ENCODE results near the gene APBA1. TPM values are rescaled to one million over a fixed set of nuclear protein-coding genes. Genes with fewer than 3 reads are reported as not detected.

Gene APBA1
- total and polyA plus RNA-seq, 2 donors (not counting 3 experiments of a cell fraction or from before 2014, with no cell fraction given): 6.1 to 11.3 TPM

DNA sequence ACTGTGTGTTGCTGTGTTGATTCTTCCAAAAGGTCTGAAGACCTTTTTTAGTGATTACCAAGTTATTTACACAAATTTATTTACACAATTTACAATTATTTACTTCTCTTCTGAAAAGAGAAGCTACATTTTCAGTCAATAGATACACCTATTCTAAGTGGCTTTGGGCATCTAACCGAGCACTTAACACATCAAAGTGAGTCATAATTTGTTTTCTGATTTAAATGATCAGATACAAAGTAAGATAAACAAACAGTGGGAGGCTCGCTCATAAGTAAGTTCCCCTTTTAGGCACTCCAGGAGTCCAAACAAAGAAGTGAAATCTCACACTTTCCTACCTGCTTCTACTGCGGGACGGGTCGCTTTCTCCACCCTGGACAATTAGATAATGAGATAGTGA is 90.2 kb downstream of the APBA1 start:
- no peak overlapping the region for H3K4me3 ChIP-seq (replicated peaks in 1 of 3; ENCODE audit: insufficient read depth in 1 of 3, low read depth in 1 of 3, low read length in 3 of 3)
- no peaks in the 10 kb centered on the region for H3K36me3 ChIP-seq (ENCODE audit: control insufficient read depth in 2 of 2, extremely low read depth in 1 of 2, insufficient read depth in 2 of 2, low read length in 2 of 2)
- no peaks in the 10 kb centered on the region for H3K9me3 ChIP-seq (replicated peaks; ENCODE audit: control insufficient read depth, insufficient read depth, low read length)
- peak overlapping the region; percentile 41 for H3K27ac ChIP-seq (ENCODE audit: insufficient read depth, low read depth, low read length)
- POLR2A ChIA-PET: no interaction called here
- TF ChIP-seq, protein P1, sequence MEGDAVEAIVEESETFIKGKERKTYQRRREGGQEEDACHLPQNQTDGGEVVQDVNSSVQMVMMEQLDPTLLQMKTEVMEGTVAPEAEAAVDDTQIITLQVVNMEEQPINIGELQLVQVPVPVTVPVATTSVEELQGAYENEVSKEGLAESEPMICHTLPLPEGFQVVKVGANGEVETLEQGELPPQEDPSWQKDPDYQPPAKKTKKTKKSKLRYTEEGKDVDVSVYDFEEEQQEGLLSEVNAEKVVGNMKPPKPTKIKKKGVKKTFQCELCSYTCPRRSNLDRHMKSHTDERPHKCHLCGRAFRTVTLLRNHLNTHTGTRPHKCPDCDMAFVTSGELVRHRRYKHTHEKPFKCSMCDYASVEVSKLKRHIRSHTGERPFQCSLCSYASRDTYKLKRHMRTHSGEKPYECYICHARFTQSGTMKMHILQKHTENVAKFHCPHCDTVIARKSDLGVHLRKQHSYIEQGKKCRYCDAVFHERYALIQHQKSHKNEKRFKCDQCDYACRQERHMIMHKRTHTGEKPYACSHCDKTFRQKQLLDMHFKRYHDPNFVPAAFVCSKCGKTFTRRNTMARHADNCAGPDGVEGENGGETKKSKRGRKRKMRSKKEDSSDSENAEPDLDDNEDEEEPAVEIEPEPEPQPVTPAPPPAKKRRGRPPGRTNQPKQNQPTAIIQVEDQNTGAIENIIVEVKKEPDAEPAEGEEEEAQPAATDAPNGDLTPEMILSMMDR (IDR thresholded peaks at IDR 0.05; ENCODE audit: extremely low read depth in 1 of 2, insufficient read depth in 1 of 2, low read depth in 1 of 2, low read length in 2 of 2): no peak
- TF ChIP-seq GATA2 (IDR thresholded peaks at IDR 0.05; ENCODE audit: insufficient read depth, insufficient read length, low read depth, low read length) (no peak), POLR2AphosphoS5 (IDR thresholded peaks at IDR 0.05; ENCODE audit: insufficient read depth, low read depth, low read length) (no peak), EZH2 (IDR thresholded peaks at IDR 0.05; ENCODE audit: borderline replicate concordance, low read depth, low read length, severe bottlenecking) (no peak), MYC (IDR thresholded peaks at IDR 0.05; ENCODE audit: low read depth, low read length) (no peak), FOS (IDR thresholded peaks at IDR 0.05; ENCODE audit: borderline replicate concordance, insufficient read depth, low read length) (no peak), POLR2A (IDR thresholded peaks at IDR 0.05; ENCODE audit: low read depth, low read length) (no peak), JUN (IDR thresholded peaks at IDR 0.05; ENCODE audit: borderline replicate concordance, insufficient read depth, insufficient read length, low read depth) (no peak)
- TF ChIP-seq, protein P2, sequence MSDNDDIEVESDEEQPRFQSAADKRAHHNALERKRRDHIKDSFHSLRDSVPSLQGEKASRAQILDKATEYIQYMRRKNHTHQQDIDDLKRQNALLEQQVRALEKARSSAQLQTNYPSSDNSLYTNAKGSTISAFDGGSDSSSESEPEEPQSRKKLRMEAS (IDR thresholded peaks at IDR 0.05; ENCODE audit: insufficient read depth, insufficient read length): no peak
- peak overlapping the region; percentile 38 for H2AFZ ChIP-seq (ENCODE audit: low read depth, low read length)
- no peaks in the 10 kb centered on the region for H3K79me2 ChIP-seq (ENCODE audit: control insufficient read depth, insufficient read depth, low read length)
- H3K27me3 ChIP-seq (ENCODE audit: control insufficient read depth in 2 of 2, insufficient read depth in 2 of 2, low read length in 2 of 2): no peaks in the 10 kb centered on the region
- CTCF ChIA-PET: interaction anchor here (2.1 kb wide), 1 partner anchor 9 kb away, joined by 12 read pairs; no protein-coding TSS in a partner anchor
- H3K9ac ChIP-seq (replicated peaks; ENCODE audit: extremely low read depth, insufficient read depth, low read length): no peak overlapping the region
- no peaks in the 10 kb centered on the region for H3K9me1 ChIP-seq (replicated peaks; ENCODE audit: control insufficient read depth, extremely low read depth, insufficient read depth, low read length)
- intact Hi-C loops (cut with micrococcal nuclease): loop anchor here (1.0 kb wide), 3 partner anchors 9 to 93 kb away; no protein-coding TSS in a partner anchor
- H4K20me1 ChIP-seq (replicated peaks; ENCODE audit: control insufficient read depth, extremely low read depth, insufficient read depth, low read length): no peaks in the 10 kb centered on the region
- FAIRE-seq (peak; percentile 35), DNase-seq (ENCODE audit: low read depth, low spot score) (no peak)
- H3K4me1 ChIP-seq (ENCODE audit: control insufficient read depth, extremely low read depth, insufficient read depth, low read length): peaks cover 35% of the 10 kb centered on the region
- peak overlapping the region; percentile 45 for H3K4me2 ChIP-seq (ENCODE audit: insufficient read depth, low read length)
- BruUV-seq (replicated peaks): TSS peak; percentile 73
- dilution Hi-C loops (cut with MboI; ENCODE audit: extremely low pct_ligation_motif_present, low sequenced_read_pairs): no loop called here
